Stimulated activated CD8-positive, alpha-beta memory T cell treated with anti-CD3 and anti-CD28 coated beads, Interleukin-12 subunit alpha, Interleukin-12 subunit beta, amount 100 ng/mL, for 24 hours (primary cell): ENCODE measurements around the gene TM4SF1.
"Not testable (repeated sequence)": the region's sequence is repeated elsewhere in the genome, so short reads cannot be mapped to it uniquely, and the experiment has no call there.

Experiments used
- DNase-seq: peaks from one replicate; pipeline ENCODE4 v3.0.0-alpha.2; 2020; ENCODE audit errors: extremely low read depth

The TM4SF1 gene

DNA sequence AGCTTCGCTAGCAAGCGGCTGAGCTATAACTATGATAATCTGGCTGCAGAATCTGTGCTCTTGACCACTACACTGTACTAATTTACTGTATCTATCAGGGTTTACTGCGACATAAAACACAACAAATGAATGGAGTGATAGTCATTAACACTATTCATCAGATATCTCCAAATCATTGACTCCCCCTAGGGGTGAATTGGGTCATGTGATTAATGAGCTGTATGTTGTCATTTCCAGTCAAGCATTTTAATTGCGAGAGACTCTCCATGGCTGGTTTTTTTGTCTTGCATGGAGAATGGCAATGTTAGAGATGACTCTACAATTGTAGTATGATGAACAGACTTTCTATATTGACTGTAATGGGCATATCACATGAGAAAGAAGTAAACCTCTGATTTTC is 33.5 kb downstream of the TM4SF1 start:
- DNase-seq = no peak

GRCh38 chr3:149342413-149343380 is 34.8 kb downstream of the TM4SF1 start:
- DNase-seq = no peak

- DNase-seq = no peak
These were observed 37.0 kb downstream of the TM4SF1 start for GRCh38 chr3:149340310-149340933.

- no peak for DNase-seq
These were observed 37.5 kb downstream of the TM4SF1 start for GRCh38 chr3:149339931-149340309.

GRCh38 chr3:149337486-149337885 is 40.0 kb downstream of the TM4SF1 start:
- DNase-seq = not testable (repeated sequence)

DNA sequence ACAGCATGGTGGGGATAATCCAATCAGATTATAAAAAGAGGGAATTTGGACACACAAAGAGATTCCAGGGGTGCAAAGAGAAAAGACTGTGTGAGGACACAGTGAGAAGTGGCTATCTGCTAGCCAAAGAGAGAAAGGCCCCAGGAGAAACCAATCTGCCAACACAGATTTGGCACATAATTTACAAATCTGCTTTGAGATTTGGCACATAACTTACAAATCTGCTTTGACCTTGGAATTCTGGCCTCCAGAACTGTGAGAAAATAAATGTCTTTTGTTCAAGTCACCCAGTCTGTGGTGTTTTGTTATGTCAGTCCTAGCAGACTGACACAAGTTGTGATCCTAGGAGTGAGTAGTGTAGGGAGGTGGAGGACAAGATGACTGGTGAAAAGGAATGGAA is 40.5 kb downstream of the TM4SF1 start:
- no peak for DNase-seq

- DNase-seq = no peak
These were observed 44.1 kb downstream of the TM4SF1 start, which contains the start of gene TM4SF18 for GRCh38 chr3:149333176-149333859. TSS of gene TM4SF18 (minus strand) at chr3:149333636. CDS start at chr3:149333382, 254 bp downstream.

- DNase-seq = no peak
These were observed 44.7 kb downstream of the TM4SF1 start for GRCh38 chr3:149332771-149333170.

GRCh38 chr3:149332227-149332765 is 45.2 kb downstream of the TM4SF1 start:
- DNase-seq = no peak

- no peak for DNase-seq
These were observed 46.1 kb downstream of the TM4SF1 start for GRCh38 chr3:149331396-149331795.

DNA sequence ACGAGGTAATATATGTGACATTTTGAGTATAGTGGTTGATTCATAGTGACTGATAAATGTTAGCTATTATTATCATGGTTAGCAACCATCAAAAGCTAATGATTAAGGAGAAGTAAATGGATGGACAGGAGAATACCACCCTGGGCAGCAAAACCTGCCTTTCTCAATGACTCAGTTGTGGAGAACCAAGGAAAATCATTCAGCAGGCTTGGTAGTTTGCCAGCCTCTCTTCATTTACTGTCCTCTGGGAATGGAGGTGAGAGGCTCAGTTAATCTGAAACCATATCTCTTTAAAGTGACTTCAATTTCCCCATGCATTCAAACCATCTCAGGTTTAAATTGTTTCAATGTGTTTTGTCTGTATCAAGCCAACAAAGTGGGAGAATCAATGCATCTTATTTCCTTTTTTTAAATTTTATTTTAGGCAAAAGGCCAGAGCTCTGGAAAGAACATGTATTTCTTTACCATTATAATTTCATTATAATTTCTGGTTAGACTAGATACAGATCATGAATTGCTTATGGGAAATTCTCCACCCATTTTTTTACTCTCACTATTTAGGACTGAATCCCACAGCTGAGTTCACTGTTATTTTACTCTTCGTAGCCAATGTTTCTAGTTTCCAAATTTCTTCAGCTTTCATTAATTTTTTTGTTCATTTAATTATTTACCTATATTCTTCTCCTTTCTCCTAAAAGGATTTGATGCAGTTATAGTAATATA is 46.7 kb downstream of the TM4SF1 start:
- no peak for DNase-seq

- no peak for DNase-seq
These were observed 50.3 kb downstream of the TM4SF1 start for GRCh38 chr3:149327156-149327555.

DNA sequence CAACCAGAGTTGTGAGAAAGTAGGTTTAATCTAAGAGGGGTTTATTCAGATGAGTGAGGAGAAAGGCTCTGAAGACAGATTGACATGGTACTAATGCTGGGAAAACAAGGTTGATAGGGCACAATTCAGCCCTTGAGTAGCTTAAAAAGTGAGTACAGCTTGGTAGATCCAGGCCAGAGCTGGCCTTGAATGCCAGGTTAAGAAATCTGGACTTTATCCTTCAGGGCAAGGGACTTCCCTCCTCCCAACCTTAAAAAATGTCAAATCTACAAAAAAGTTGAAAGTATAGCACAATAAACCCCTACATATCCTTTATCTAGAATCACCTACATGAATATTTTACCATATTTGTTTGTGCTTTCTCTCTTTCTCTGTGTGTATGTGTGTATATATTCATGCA is 51.9 kb downstream of the TM4SF1 start:
- DNase-seq = no peak

GRCh38 chr3:149324332-149324731 is 53.1 kb downstream of the TM4SF1 start:
- no peak for DNase-seq

GRCh38 chr3:149321640-149322039 is 55.8 kb downstream of the TM4SF1 start:
- DNase-seq = no peak

GRCh38 chr3:149321136-149321535 is 56.3 kb downstream of the TM4SF1 start:
- no peak for DNase-seq

DNA sequence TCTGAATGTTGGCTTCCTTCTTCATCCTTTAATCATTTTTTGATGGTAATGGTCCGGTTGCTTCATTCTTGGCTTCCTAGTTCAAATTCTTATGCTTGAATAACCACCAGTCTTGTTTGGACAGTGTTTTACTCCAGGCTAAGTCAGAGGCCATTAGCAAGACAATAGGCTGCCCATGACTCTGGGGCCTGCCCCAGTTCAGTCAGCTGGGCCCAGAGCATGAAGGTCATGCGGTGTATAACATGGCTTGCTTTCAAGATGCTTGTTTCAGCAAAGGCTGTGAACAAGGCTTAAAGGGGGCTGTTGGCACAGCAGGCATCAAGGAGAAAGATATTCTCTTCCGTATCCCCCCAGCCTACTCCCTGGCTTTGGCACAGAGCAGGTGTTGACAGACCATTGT is 57.7 kb downstream of the TM4SF1 start:
- no peak for DNase-seq
